GM10266 (cell line): ENCODE results near the gene SLITRK5.

ENCODE experiments used
- DNase-seq: peaks from one replicate; pipeline ENCODE4 v3.0.0; 2012; ENCODE audit errors: extremely low spot score
- CTCF ChIP-seq: IDR thresholded peaks from 2 replicates; pipeline ENCODE4 v1.5.1; 2012; ENCODE audit warnings: mild to moderate bottlenecking, low read depth; ENCODE audit not compliant: control insufficient read depth, insufficient read depth; ENCODE audit errors: missing control alignments

Gene SLITRK5

GRCh38 chr13:87709947-87710346 is 38.8 kb downstream of the SLITRK5 start:
- no peak for DNase-seq
- TF ChIP-seq CTCF = no peak

GRCh38 chr13:87712012-87712411 is 40.8 kb downstream of the SLITRK5 start:
- DNase-seq = no peak
- TF ChIP-seq CTCF = no peak
